Endothelial cell of umbilical vein (primary cell): ENCODE measurements around the gene CUL2.

Experiments
- CTCF ChIP-seq, 2 donors: IDR thresholded peaks; 1 replicate in 1 of 2; 2 replicates in 1 of 2; pipeline ENCODE4 v1.5.1; 2011; ENCODE audit warnings: low read length in 2 of 2, mild to moderate bottlenecking in 2 of 2, moderate library complexity in 2 of 2, control low read depth in 1 of 2, inconsistent platforms in 1 of 2, low read depth in 1 of 2; ENCODE audit not compliant: insufficient read depth in 1 of 2; ENCODE audit errors: extremely low read depth in 1 of 2
- EZH2 ChIP-seq: IDR thresholded peaks from 2 replicates; pipeline ENCODE4 v1.6.1; 2012; ENCODE audit warnings: borderline replicate concordance, low read depth, mild to moderate bottlenecking, moderate library complexity, low read length, inconsistent platforms; ENCODE audit not compliant: severe bottlenecking
- FOS ChIP-seq: IDR thresholded peaks from 2 replicates; pipeline ENCODE4 v1.6.1; 2011; ENCODE audit warnings: mild to moderate bottlenecking, low read length, moderate library complexity, borderline replicate concordance; ENCODE audit not compliant: insufficient read depth
- JUN ChIP-seq: IDR thresholded peaks from 2 replicates; pipeline ENCODE4 v1.6.1; 2011; ENCODE audit warnings: borderline replicate concordance, low read depth; ENCODE audit not compliant: insufficient read length, insufficient read depth
- MAX ChIP-seq: IDR thresholded peaks from 2 replicates; pipeline ENCODE4 v1.6.1; 2011; ENCODE audit not compliant: insufficient read depth, insufficient read length
- POLR2A ChIP-seq: IDR thresholded peaks from 2 replicates; pipeline ENCODE4 v1.6.1; 2012; ENCODE audit warnings: low read depth, mild to moderate bottlenecking, control low read depth, low read length
- POLR2AphosphoS5 ChIP-seq: IDR thresholded peaks from 2 replicates; pipeline ENCODE4 v1.6.1; 2012; ENCODE audit warnings: low read depth, mild to moderate bottlenecking, control low read depth, low read length, moderate library complexity; ENCODE audit not compliant: insufficient read depth

GRCh38 chr10:34993782-34994181 is 96.4 kb downstream of the CUL2 start:
- TF ChIP-seq JUN (no peak), CTCF (IDR thresholded peaks at IDR 0.05; ENCODE audit: extremely low read depth in 1 of 2, insufficient read depth in 1 of 2, low read depth in 1 of 2, low read length in 2 of 2) (no peak), POLR2A (no peak), POLR2AphosphoS5 (no peak), EZH2 (no peak), FOS (no peak), MAX (no peak)
